ENCODE measurements around the gene SLC18A3. TPM values are rescaled to one million over a fixed set of nuclear protein-coding genes. Genes with fewer than 3 reads are reported as not detected.

SLC18A3 gene
- not detected in 2 replicates for total RNA-seq

GRCh38 chr10:49610114-49610457 is at the start of gene SLC18A3:
TSS of gene SLC18A3 (plus strand) at chr10:49610310. CDS start at chr10:49610741, 431 bp downstream.

GRCh38 chr10:49613882-49614241 is 3.8 kb downstream of the SLC18A3 start, which contains the start of gene CHAT:
TSS of gene CHAT (plus strand) at chr10:49614037. CDS start at chr10:49614190, 153 bp downstream.

Other genes with a start within 250 kb of the SLC18A3 start
- not detected in 2 replicates for gene DRGX, start 214.2 kb upstream of the SLC18A3 start, total RNA-seq
- gene ERCC6, start 71.2 kb upstream of the SLC18A3 start, total RNA-seq: 11.1 and 13.4 TPM in 2 replicates
- not detected in 2 replicates for gene CHAT, start 3.7 kb downstream of the SLC18A3 start, total RNA-seq
- gene C10orf53, start 69.3 kb downstream of the SLC18A3 start, total RNA-seq: not detected in 2 replicates
- gene OGDHL, start 152.0 kb downstream of the SLC18A3 start, total RNA-seq: 0.17 and 0.47 TPM in 2 replicates

Data from bronchial smooth muscle cell (primary cell).